ENCODE data around the gene ATP5IF1. TPM values are rescaled to one million over a fixed set of nuclear protein-coding genes. Genes with fewer than 3 reads are reported as not detected.

The ATP5IF1 gene
- total and polyA plus RNA-seq, 9 of the 15 experiments (the other 6 are each of a cell fraction or from before 2014, with no cell fraction given) = 292 to 1,422 (median 388) TPM

GRCh38 chr1:28257736-28258135, 21.8 kb downstream of the ATP5IF1 start:
- ATAC-seq (no peak), FAIRE-seq (no peak), DNase-seq (ENCODE audit: extremely low read depth in 1 of 4, low spot score in 3 of 4) (no peak)
- Histone ChIP-seq H3K4me3 (no peak overlapping the region), H3K36me3 (ENCODE audit: control insufficient read depth, insufficient read depth, low read length) (peaks cover 8% of the 10 kb centered on the region; the same call in 2 of the 3 replicates), H3K4me2 (ENCODE audit: insufficient read depth, low read length) (no peak overlapping the region), H2AFZ (ENCODE audit: low read depth, low read length) (no peak overlapping the region), H3K79me2 (ENCODE audit: control insufficient read depth, insufficient read depth, low read length) (peaks cover 34% of the 10 kb centered on the region), H3K9ac (ENCODE audit: insufficient read depth in 1 of 2, low read depth in 2 of 2, low read length in 2 of 2) (no peak overlapping the region), H3K9me1 (ENCODE audit: control insufficient read depth, insufficient read depth, low read length) (no peaks in the 10 kb centered on the region), H4K20me1 (replicated peaks; ENCODE audit: control insufficient read depth, insufficient read depth, low read length) (peaks cover 17% of the 10 kb centered on the region), H3K9me3 (replicated peaks; ENCODE audit: control insufficient read depth, insufficient read depth, low read depth, low read length) (no peaks in the 10 kb centered on the region), H3K27me3 (ENCODE audit: control insufficient read depth in 2 of 2, insufficient read depth in 2 of 2, low read length in 2 of 2) (no peaks in the 10 kb centered on the region), H3K27ac (ENCODE audit: extremely low read depth, low read depth, low read length) (no peak overlapping the region; the same call in 2 of the 3 replicates), H3K4me1 (replicated peaks in 1 of 2; ENCODE audit: control insufficient read depth in 2 of 2, insufficient read depth in 2 of 2, low read length in 2 of 2) (peaks cover 35 to 50% of the 10 kb centered on the region in 2 experiments)
- ChIA-PET POLR2A (interaction anchor here (0.6 to 22.0 kb wide), 11 partner anchors 9 to 391 kb away, joined by 3 to 547 read pairs (median 8); partner anchors contain the start of genes ATP5IF1, PHACTR4 and RNU11), CTCF (ENCODE audit: low intra/inter-chr PET ratio) (no interaction called here)
- in situ Hi-C loops (cut with MboI) (no loop called here), intact Hi-C loops (cut with micrococcal nuclease) (no loop called here)
- no TSS peak for BruUV-seq (replicated peaks)
- WGBS (ENCODE audit: insufficient coverage, low coverage, missing lambda C conversion rate) = 89% methylated on average over 2 of the region's 4 CpGs
- TF ChIP-seq BDP1 (IDR thresholded peaks at IDR 0.05; ENCODE audit: insufficient read depth, insufficient read length) = no peak
- TF ChIP-seq BMI1 (IDR thresholded peaks at IDR 0.05; ENCODE audit: low read length) = no peak
- TF ChIP-seq ZNF274 (IDR thresholded peaks at IDR 0.05; ENCODE audit: borderline replicate concordance, low read depth, low read length) = no peak
- TF ChIP-seq ZNF324 (CRISPR knock-in tag; IDR thresholded peaks at IDR 0.05) = no peak
- no peak for TF ChIP-seq HNRNPK (IDR thresholded peaks at IDR 0.05; ENCODE audit: low read depth, low read length, poor library complexity, severe bottlenecking)
- no peak for TF ChIP-seq ZNF740 (CRISPR knock-in tag; IDR thresholded peaks at IDR 0.05)
- TF ChIP-seq ZNF740 (tag; IDR thresholded peaks at IDR 0.05) = no peak
- peak; percentile 55; the same call in 1 of the 2 replicates for TF ChIP-seq LCOR (CRISPR knock-in tag; IDR thresholded peaks at IDR 0.05)
- no peak for TF ChIP-seq YY1 (IDR thresholded peaks at IDR 0.05; ENCODE audit: borderline replicate concordance in 1 of 3, control insufficient read depth in 1 of 3, extremely low read depth in 1 of 3, insufficient read depth in 3 of 3, insufficient read length in 1 of 3, insufficient replicate concordance in 2 of 3, low read depth in 1 of 3, low read length in 2 of 3)
- TF ChIP-seq MBD1 (CRISPR knock-in tag; IDR thresholded peaks at IDR 0.05) = no peak
- no peak for TF ChIP-seq PPARD (CRISPR knock-in tag; IDR thresholded peaks at IDR 0.05)
- peak; percentile 77; the same call in 1 of the 2 replicates for TF ChIP-seq ZNF316 (IDR thresholded peaks at IDR 0.05)
- TF ChIP-seq ZNF165 (CRISPR knock-in tag; IDR thresholded peaks at IDR 0.05; ENCODE audit: borderline replicate concordance) = no peak
- no peak for TF ChIP-seq MAFK (IDR thresholded peaks at IDR 0.05; ENCODE audit: low read length)
- TF ChIP-seq TAF9B (IDR thresholded peaks at IDR 0.05; ENCODE audit: partially characterized antibody) = no peak
- TF ChIP-seq RBM34 (IDR thresholded peaks at IDR 0.05; ENCODE audit: borderline replicate concordance, insufficient read depth, low read length) = no peak
- no peak for TF ChIP-seq TAF15 (IDR thresholded peaks at IDR 0.05; ENCODE audit: low read depth, low read length)
- no peak for TF ChIP-seq ZNF311 (CRISPR knock-in tag; IDR thresholded peaks at IDR 0.05)
- TF ChIP-seq ZBED1 (IDR thresholded peaks at IDR 0.05) = no peak
- no peak for TF ChIP-seq ZNF551 (CRISPR knock-in tag; IDR thresholded peaks at IDR 0.05)
- TF ChIP-seq TRIM24 (IDR thresholded peaks at IDR 0.05) = peak; percentile 51 to 78; a peak in 3 of 4 replicates

Measured in K562 (cell line).